HG03565 (cell line): ENCODE measurements around the gene KCNT1.
"Not testable (repeated sequence)": the region's sequence is repeated elsewhere in the genome, so short reads cannot be mapped to it uniquely, and the experiment has no call there.

Experiments used
- ATAC-seq: cut with Tn5 transposase; IDR thresholded peaks from one replicate; pipeline ENCODE4 v1.9.1; 2021; ENCODE audit warnings: mild to moderate bottlenecking, moderate library complexity; ENCODE audit not compliant: unreplicated experiment

The KCNT1 gene

DNA sequence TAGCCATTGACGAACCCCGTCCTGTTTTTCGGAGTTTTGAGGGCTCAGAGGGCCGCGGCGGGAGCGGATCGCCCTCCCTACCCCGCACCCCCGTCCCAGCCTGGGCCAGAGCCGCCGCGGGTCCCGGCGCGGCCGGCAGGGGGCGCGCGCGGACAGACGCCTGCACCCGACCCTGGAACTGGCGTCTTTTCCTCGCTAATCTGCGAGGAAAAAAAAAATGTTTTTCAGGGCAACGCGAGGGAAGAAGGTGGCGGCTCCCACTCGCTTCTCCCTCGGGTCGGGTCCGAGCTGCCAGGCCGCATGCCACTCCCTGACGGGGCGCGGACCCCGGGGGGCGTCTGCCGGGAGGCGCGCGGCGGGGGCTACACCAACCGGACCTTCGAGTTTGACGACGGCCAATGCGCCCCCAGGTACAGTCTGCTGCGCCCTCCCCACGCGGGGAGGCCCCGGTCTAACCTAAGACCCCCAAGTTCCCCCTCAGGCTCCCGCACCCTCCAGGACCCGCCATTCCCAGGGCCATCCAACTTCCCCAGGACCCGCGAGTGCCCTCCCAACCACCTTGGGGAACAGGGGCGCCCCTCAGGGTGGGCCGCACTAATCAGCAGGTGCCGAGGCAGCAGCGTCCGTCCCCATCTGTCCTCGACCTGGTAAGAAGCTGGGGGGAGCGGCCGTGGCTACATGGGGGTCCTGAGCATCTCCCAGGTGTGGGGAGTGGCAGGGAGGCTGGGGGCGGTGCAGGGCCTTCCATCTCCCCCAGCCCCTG is at the start of gene KCNT1:
Gene KCNT1 (plus strand): TSS at position 227 of the 763 bp plus-strand sequence. CDS start 74 bp downstream, at position 301.
- ATAC-seq, result no peak

DNA sequence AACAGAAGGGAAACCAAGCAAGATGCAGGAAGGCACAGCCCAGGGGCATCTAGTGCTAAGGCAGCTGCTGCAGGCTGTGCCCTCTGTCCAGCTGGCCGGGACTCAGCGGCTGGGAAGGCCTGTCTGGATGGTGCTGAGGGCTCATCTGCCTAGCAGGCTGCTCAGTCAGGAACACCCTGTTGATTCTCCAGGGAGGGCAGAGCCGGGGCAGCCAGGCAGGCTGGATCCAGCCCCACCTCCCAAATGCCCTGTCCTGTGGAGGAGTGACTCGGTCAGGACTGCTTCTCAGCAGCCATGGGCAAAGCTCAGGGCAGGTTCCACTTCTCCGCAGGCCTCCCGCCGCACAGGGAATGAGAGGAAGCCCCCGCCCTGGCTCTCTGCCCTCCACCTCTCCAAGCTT is 46.7 kb upstream of the KCNT1 start:
- no peak for ATAC-seq

DNA sequence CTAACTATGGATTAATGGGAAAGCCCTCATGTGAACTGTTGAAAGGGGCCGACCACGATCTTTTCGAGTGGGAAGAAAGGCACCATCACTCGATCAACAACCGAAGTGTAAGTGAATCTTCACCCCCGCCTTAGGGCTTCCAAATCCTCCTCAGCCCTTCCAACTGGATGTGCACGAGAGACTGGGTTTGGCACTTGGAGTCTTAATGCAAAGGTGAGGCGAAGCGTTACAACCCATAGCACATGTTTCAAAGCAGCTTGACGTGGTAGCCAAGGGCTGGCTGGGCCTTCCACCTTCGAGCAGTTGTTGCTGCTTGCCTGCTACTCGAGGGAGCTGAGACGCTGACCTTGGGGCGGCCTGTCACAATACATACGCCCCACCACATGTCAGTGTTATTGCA is 44.6 kb upstream of the KCNT1 start:
- ATAC-seq, result no peak

DNA sequence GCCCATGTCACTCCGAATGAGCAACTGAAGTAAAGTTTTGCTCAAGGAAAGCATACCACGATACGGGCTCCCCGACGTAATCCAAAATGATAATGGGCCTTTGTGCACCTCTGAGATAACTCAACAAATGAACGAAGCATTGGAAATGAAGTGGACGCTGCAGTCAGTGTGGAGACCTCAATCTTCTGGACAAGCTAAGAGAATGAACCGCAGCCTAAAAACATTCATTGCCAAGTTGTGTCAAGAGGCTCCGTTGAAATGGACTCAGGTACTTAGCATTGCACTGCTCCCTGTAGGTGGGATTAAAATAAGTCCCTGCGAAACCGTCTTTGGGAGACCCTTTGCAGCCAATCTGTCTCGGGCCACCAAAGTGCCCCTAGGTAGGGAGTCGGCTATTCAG is 42.7 kb upstream of the KCNT1 start:
- ATAC-seq, result no peak

DNA sequence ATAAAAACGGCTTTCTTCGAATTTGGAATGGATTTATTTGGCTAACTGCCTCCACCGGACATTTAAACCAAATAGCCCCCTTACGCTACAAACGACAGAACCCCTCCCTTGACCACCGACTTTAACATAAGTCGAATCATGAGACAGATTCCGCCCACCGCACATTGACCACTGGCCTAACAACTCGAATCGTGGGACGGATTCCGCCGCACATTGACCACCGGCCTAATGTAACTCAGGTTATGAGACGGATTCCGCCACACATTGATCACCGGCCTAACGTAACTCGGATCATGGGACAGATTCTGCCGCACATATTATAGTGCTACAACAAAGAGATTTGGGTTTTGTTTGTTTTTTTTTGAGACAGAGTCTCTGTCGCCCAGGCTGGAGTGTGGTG is 41.6 kb upstream of the KCNT1 start:
- ATAC-seq, result no peak

DNA sequence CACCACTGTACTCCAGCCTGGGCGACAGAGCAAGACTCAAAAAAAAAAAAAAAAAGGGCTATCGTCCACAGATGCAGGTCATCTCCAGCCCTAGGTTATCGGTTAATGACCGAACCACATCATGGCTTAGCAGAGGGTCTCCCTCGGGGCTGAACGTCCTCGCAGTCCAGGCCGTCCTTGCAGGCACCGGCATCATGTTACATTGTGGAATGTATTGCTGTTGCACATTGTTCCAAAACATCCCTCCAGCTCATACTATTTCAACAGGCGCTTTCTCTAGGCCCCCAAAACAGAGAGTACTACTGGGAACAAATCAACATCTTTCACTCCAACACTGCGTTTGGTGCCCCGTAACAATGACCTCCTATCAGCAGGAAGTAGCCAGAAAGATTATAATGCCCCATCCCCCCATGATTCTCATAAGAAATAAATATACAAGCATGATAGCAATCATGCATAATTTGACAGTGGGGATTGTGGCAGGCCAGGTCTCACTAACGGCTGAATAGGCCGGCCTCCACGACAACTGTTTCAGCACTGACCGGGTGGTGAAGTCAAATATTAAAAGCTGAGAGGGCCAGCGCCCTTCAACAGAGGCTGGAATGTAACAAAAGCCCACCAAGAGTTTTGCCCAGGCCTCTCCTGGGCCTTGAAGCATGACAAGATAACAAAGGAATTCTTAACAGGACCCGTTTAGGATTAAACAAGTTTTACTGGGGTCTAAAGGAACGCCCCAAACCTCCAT is 40.0 kb upstream of the KCNT1 start:
- no peak for ATAC-seq

DNA sequence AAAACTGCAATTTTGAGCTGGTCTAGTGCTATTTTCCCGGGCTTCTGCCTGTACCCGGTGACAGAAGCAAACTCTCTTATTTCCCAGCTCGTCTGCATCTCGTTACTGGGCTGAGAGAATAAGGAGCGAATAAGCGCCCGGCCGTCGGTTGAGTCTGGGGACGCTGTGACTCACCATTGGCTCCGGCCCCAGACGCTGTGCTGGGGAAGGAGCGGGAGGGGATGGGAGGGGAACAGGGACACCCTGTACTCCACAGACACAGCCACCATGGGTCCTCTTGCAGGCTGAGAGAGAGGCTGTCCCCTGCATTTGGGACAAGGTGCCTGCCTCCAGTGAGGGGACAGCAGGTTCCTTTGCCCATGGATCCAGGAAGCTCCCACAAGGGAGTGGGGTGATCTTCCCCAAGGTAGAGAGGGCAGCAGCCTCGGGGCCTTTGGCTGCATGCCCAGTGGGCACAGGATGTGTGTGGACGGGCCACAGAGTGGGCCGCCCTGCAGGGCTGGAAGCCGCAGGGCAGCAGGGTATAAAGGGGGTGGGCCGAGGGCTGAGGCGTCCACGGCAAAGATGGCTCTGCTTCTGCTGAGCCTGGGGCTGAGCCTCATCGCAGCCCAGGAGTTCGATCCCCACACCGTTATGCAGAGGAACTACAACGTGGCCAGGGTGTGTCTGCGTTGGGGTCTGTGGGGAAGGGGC is 39.1 kb upstream of the KCNT1 start, which contains the start of gene LCN9:
Gene LCN9 (plus strand): TSS at position 552 of the 693 bp plus-strand sequence. CDS start 13 bp downstream, at position 565.
- ATAC-seq, result no peak

DNA sequence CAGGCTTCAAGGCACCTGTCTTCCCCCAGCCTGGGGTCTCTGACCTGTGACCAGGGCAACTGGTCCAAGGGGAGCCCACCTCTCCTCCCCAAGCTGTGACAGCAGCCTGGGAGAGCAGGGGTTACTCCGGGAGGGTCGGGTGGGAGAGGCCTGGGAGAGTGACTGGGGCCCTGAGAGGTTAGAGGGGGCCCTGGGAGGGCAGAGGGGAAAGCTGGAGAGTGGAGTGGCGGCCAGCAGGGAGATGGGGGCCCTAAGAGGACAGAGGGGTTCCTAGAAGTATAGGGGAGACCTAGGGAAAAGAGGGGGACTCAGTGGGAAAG is 38.6 kb upstream of the KCNT1 start:
- no peak for ATAC-seq

DNA sequence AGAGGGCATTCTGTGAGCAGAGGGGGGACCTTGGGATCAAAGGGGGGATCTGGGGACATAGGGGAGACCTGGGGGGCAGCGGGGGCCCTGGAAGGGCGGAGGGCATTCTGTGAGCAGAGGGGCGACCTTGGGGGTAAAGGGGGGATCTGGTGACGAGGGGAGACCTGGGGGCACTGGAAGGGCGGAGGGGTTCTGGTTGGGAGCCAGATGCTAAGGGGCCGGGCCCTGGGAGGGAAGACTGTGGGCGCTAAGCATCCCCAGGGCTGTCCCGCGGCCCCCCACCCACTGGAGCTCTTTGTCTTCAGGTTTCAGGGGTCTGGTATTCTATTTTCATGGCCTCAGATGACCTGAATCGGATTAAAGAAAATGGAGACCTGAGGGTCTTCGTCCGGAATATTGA is 38.1 kb upstream of the KCNT1 start:
- ATAC-seq, result no peak

DNA sequence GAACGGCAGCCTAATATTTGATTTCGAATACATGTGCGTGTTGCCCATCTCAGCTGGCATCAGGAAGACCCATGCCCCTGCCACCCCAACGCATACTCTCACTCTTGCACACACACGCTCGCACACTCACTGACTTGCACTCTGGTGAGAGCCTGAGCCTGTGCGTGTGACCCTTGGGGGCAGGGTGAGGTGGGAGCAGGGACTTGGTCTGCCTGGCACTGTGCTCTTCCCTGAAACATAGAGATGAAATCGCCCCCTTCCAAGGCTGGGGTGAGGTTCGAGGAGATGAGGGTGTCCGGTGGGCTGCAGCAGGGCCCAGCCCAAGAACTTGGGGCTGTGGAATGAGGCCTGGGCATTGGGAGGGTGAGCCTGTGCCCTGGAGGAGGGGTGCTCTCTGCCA is 37.7 kb upstream of the KCNT1 start:
- ATAC-seq, result no peak

DNA sequence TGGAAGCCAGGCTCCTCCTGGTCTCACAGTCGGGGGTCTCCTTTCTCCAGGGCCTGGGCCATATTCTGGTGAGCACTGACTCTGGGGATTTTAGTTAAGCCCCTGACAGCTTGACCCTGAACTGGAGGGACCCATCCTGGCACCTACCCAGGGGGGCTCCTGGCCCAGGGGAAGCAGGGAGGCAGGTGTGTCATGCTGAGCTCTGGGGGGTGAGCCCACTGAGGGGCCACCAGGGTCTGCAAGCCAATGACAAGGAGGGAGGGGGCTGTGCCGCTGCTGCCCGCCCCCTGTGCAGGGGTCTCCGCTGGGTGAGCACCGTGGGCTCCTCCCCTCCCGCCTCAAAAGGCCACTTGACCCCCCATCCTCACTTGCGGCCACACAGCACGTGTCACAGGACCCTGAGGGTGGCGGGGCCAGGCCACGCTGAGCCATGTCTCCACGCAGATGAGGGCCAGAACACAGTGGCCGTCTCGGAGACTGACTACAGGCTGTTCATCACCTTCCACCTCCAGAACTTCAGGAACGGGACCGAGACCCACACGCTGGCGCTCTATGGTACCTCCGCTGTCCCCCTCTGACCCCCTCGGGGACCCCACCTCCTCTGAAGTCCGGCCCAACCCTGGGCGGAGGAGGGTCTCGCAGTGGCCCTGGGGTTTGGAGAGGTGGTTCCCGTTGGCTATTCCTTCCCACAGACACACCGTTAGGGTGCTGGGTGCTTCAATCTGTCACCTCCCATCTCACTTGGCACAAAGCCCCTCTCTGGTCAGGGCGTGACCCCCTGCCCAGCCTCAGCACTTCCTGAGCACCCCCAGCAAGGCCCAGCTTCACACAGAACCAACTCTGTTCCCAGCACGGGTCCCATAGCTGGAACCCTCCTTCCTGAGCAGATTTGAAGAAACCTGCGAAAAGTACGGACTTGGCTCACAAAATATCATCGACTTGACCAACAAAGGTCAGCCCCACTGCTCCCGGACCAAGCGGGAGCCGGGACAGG is 36.9 kb upstream of the KCNT1 start:
- ATAC-seq, result no peak

DNA sequence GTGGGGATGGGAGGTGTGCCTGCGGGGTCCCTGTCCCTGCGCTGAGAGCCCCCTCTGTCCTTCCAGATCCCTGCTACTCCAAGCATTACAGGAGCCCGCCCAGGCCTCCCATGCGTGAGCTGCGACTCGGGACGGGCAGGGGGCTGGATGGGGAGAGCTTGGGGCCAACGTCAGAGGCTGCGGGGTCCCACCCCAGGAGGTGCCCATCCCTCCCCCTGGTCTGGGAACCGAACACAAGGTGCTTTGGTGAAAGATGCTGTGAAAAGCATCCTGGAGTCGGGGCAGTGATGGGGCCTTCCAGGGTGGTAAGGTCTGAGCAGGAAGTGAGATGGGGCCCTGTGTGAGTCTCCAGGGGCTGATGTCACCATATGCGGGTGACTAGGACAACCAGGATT is 36.2 kb upstream of the KCNT1 start:
- no peak for ATAC-seq

DNA sequence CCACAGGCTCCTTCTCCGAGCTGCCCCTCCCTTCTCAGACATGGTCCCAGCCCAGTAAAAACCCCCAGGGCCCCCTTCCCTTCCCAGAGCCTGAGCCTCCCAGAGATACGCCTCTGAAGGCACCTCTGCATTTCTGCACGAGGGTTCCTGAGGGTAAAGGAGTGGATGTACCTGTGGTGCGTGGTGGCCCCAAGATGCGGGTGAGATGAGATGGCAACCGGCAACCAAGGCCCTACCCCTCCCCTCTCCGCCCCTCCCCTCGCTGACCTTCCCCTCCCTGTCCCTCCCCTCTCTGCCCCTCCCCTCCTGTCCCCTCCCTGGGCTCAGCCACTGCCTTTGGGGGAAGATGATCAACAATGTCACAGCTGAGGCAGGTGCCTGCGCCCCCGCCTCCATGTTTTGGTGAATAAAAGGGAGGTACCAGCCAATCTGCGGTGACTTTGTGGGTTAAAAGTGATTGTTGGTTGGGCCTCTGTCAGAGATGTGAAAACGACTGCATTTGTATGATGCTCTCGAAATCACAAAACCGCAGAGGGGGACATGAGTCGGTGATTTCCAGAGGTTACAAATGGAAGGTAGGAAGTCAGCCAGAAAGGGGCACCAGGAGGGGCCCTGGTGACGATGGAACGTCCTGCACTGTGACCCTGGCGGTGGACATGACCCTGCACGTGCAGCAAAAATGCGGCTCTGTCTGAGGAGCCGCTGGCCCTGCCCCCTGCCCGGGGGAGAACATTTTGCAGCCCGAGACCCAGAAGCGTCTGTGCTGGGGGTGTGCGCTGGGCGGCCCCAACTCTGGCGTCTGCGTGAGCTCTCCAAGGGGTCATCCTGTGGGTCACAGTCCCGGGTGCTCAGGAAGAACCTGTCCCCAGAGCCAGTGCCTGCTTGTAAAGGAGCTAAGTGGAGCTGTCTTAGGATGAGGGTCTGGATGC is 35.2 kb upstream of the KCNT1 start:
- ATAC-seq, result no peak

DNA sequence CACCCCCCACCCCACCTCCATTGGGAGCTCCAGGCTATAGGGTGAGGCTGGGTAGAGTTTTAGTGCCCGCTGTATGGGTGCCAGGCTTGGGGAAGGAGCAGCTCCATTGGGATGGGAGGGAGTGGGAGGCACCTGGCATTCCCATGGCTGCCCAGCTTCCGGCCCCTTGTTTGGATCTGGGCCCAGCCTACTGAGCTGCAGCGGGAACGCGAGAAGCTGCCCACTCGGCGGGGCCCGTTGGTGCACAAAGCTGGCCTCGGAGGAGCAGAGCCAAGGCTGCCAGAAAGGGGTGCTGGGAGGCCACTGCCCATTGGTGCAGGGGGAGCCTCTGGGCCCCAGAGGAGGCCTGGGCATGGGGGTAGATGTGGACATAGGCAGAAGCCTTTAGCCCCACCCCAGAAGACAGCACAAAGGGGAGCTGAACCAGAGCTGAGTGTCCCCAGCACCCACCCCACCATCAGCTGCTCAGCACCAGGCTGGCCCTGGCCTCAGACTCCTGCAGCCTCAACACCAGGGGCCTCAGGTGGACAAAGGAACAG is 34.5 kb upstream of the KCNT1 start:
- no peak for ATAC-seq

DNA sequence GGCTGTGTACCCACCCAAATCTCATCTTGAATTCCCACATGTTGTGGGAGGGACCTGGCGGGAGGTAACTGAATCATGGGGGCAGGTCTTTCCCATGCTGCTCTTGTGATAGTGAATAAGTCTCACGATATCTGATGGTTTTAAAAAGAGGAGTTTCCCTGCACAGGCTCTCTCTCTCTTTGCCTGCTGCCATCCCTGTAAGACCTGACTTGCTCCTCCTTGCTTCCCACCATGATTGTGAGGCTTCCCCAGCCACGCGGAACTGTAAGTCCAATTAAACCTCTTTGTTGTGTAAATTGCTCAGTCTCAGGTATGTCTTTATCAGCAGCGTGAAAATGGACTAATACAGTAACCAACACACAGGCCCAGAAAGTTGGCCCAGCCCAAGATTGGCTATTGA is 33.0 kb upstream of the KCNT1 start:
- not testable (repeated sequence) for ATAC-seq

DNA sequence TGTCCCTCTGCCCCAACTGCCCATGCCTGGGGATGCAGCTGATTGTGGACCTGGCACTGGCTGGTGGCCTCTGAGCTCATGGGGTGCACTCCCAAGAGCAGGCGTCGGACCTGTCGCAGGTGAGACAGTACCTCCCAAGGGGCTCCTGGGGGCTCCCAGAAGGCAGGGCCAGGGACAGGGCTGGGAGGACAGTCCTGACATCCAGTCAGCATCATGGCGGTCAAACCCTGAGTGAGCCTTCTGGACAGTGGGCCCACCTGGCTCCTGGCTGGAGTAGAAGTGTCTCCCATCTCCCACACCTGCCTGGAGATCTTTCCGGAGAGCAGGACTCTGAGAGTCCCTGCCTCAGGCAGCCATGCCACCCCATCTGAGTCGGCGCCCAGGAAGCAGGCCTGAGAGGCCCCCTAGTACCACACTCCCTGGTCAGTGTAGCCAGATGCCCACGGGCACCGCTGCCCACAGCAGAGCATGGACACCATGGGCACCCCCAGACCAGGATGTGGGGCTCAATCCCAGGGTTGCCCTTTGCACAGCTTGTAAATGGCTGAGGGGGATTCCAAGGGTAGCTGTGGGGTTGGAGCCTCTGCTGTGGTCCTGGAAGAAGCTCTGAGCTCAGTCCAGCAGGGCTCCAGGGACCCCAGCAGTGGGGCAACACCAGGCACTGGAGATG is 32.2 kb upstream of the KCNT1 start:
- no peak for ATAC-seq

DNA sequence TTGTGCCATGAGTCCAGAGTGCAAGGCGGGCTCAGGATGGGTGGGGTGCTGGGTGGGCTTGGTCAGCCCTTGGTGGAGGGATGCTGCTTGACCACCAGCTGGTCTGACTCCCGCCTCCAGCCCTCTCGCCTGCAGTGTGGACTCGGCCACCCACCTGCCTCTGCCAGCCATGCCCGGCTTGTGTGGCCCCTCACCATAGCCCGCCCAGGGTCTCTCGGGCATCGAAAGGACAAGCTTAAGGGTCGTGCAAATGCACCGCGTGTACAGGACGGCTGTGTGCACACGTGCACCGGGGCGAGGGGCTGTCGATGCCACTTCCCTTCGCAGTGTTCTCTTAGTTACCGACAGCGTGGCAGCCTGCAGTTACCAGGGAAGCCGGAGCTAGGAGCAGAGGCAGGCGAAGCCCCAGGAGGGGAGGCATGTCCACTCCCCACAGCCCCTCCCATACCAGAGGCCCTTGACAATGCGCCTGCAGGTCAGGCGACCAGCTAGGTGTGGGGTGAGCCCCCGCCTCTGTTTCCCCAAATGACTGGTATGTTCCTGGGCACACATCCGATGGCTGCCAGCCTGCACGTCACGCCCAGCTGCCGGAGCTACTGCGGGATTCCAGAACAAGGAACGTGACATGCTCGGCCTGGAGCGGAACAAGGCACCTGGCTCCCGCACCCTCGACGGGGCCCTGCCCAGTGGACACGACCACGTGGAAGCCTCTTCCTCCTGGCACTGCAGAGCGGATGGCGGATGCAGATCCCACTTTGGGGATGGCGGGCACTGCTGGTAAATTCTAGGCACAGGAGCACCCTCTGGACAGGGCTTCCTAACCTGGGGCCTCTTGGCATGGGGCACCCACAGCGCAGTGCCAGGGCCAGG is 31.0 kb upstream of the KCNT1 start:
- ATAC-seq, result no peak

DNA sequence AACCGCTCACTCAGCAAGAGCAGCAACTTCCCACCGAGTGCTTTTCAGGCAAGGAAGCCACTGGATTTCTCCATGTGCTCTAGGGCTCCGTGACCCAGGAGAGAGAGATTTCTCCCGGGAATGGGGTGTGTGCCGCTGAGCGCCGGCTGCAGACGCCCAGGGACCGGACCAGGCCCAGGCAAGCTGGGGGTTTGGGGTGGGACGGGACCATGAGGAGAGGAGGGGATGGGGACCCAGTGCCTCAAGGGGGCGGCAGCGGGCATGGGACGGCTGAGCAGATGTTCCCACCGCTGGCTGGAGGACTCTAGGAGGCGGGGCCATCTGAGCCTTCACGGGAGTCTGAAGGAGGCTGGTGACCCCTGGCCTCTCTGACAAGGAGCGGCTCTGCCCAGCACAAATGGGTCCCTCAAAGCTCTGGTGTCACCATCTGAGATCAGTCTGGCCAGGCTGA is 30.4 kb upstream of the KCNT1 start:
- ATAC-seq, result no peak
